ENCODE results near the gene CCM2.
"Not testable (repeated sequence)": the region's sequence is repeated elsewhere in the genome, so short reads cannot be mapped to it uniquely, and the experiment has no call there.

Gene CCM2

GRCh38 chr7:45024126-45024744, 24.2 kb downstream of the CCM2 start:
- TF ChIP-seq, protein P1, sequence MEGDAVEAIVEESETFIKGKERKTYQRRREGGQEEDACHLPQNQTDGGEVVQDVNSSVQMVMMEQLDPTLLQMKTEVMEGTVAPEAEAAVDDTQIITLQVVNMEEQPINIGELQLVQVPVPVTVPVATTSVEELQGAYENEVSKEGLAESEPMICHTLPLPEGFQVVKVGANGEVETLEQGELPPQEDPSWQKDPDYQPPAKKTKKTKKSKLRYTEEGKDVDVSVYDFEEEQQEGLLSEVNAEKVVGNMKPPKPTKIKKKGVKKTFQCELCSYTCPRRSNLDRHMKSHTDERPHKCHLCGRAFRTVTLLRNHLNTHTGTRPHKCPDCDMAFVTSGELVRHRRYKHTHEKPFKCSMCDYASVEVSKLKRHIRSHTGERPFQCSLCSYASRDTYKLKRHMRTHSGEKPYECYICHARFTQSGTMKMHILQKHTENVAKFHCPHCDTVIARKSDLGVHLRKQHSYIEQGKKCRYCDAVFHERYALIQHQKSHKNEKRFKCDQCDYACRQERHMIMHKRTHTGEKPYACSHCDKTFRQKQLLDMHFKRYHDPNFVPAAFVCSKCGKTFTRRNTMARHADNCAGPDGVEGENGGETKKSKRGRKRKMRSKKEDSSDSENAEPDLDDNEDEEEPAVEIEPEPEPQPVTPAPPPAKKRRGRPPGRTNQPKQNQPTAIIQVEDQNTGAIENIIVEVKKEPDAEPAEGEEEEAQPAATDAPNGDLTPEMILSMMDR (conservative IDR thresholded peaks at IDR 0.05): no peak
- no peak for TF ChIP-seq ZFX (IDR thresholded peaks at IDR 0.05)
- no peak overlapping the region for H3K27ac ChIP-seq

GRCh38 chr7:45025473-45025872, 25.5 kb downstream of the CCM2 start:
- H3K27ac ChIP-seq: not testable (repeated sequence)

- no peak overlapping the region for H3K27ac ChIP-seq
- no peak for TF ChIP-seq ZFX (IDR thresholded peaks at IDR 0.05)
- TF ChIP-seq, protein P1 (conservative IDR thresholded peaks at IDR 0.05): no peak
Observed at GRCh38 chr7:45026013-45026412, 26.0 kb downstream of the CCM2 start.

DNA sequence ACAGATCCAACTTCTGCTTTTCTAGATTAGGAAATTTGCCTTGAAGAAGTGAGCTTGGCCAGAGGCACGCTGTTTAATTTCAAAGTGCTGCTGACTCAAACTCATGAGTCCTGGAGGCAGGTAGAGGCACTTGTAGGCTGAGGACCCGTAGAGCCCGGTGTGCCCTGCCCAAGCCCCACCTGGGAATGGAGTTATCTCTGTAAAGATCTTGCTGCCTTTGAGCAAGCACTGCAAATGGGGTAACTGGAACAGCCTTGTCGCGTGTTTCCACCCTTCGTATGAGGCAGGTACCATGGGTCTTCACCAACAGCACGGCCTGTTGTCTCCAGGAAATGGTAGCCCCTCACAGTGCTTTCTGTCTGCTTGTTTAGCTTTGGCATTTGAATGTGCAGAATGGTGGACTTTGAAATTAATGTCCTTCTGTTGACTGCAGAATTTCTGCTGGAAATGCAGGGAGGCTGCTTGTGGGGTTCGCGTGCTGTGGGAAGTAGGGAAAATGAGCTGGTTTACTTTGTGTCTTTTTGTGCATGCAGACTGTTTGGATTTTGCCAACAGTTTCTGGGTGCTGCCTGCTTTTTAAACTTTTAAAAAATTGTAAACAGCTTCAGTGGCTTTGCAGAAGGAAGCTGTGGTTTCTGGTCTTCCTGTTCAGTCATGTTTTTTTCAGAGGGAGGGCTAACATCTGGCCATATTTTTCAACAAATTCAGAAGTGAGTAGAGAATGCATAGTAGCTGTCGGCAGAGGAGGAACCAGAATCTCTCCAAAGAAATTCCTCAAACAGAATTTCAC, 27.2 kb downstream of the CCM2 start:
- no peak for TF ChIP-seq ZFX (IDR thresholded peaks at IDR 0.05)
- TF ChIP-seq, protein P1 (conservative IDR thresholded peaks at IDR 0.05): no peak
- no peak overlapping the region for H3K27ac ChIP-seq

GRCh38 chr7:45027774-45028114, 27.7 kb downstream of the CCM2 start:
- no peak for TF ChIP-seq ZFX (IDR thresholded peaks at IDR 0.05)
- TF ChIP-seq, protein P1 (conservative IDR thresholded peaks at IDR 0.05): no peak
- H3K27ac ChIP-seq: no peak overlapping the region

DNA sequence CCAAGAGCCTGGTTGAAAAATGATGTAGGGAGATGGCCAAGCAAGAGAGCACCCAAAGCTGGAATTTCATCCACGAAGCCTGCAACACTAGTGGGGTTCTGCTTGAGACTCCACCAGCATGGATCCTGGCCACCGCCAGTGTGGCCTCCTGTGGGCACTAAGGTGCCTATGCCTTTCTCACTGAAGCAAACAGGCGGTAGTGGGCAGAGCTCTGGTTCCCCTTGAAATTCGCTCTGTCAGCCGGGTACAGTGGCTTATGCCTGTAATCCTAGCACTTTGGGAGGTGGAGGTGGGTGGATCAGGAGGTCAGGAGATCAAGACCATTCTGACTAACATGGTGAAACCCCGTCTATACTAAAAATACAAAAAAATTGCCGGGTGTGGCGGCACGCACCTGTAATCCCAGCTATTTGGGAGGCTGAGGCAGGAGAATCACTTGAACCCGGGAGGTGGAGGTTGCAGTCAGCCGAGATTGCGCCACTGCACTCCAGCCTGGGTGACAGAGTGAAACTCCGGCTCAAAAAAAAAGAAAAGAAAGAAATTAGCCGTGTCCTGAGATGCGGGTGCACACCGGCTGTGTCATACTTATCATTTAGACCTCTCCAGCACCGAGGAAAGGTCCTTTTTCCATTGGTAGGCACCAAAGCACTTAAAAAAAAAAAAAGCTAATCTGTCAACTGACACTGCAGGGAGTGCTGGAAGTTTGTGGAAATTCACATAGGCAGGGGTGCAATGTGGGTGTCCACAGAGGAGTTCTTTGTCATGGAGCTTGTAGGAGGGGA, 28.3 kb downstream of the CCM2 start:
- no peak overlapping the region for H3K27ac ChIP-seq
- TF ChIP-seq, protein P1 (conservative IDR thresholded peaks at IDR 0.05): no peak
- TF ChIP-seq ZFX (IDR thresholded peaks at IDR 0.05): no peak

GRCh38 chr7:45028920-45029344, 28.9 kb downstream of the CCM2 start:
- no peak overlapping the region for H3K27ac ChIP-seq
- no peak for TF ChIP-seq ZFX (IDR thresholded peaks at IDR 0.05)
- TF ChIP-seq, protein P1 (conservative IDR thresholded peaks at IDR 0.05): no peak
